Measurements from ENCODE around the gene S100A14. TPM values are rescaled to one million over a fixed set of nuclear protein-coding genes. Genes with fewer than 3 reads are reported as not detected.

The S100A14 gene
- total and polyA plus RNA-seq, 2 of the 13 experiments (the other 11 are each of a cell fraction or from before 2014, with no cell fraction given) = 1.4 to 7.7 TPM

DNA sequence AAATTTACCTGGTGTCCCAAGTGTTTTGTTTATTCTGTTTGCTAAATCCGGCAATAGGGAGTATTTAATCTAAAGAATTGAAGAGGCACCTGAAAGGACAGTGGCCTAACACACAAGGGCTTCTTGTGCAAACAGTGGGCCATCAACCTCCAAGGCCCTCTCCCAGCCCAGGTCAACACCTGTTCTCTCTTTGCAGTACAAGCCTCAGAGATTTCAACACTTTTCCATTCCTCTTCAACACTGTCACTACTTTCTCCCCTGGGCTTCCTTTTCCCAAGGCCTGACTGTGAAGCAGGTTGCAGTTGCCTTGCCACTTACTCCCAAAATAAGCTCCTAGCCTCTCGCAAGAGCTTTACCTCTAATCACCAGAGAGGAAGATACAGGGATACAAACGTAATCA, 39.2 kb upstream of the S100A14 start (continued):
- TF ChIP-seq ZFP82 (CRISPR knock-in tag; IDR thresholded peaks at IDR 0.05; ENCODE audit: borderline replicate concordance) (no peak), IRF2 (CRISPR knock-in tag; IDR thresholded peaks at IDR 0.05) (no peak), RFX3 (CRISPR knock-in tag; IDR thresholded peaks at IDR 0.05) (no peak), CENPT (CRISPR knock-in tag; IDR thresholded peaks at IDR 0.05; ENCODE audit: low read depth) (no peak), CEBPG (CRISPR knock-in tag; IDR thresholded peaks at IDR 0.05) (peak; percentile 54), NR2F6 (IDR thresholded peaks at IDR 0.05) (0 out of 2 replicates have a peak, but pooled peaks have one; percentile 14), NR2F6 (CRISPR knock-in tag; IDR thresholded peaks at IDR 0.05) (peak; percentile 26; the same call in 1 of the 2 replicates), GABPA (IDR thresholded peaks at IDR 0.05; ENCODE audit: low read depth, low read length) (no peak), GABPA (CRISPR knock-in tag; IDR thresholded peaks at IDR 0.05; ENCODE audit: low read depth) (no peak), PITX1 (CRISPR knock-in tag; IDR thresholded peaks at IDR 0.05) (no peak), ZFP1 (CRISPR knock-in tag; IDR thresholded peaks at IDR 0.05) (no peak), KLF13 (CRISPR knock-in tag; IDR thresholded peaks at IDR 0.05) (no peak), ZNF572 (CRISPR knock-in tag; IDR thresholded peaks at IDR 0.05) (no peak), MBD4 (IDR thresholded peaks at IDR 0.05; ENCODE audit: borderline replicate concordance, low read length) (no peak), FOXA1 (IDR thresholded peaks at IDR 0.05) (no peak), FOXA1 (CRISPR knock-in tag; IDR thresholded peaks at IDR 0.05) (peak; percentile 24; the same call in 1 of the 2 replicates), GABPB1 (CRISPR knock-in tag; IDR thresholded peaks at IDR 0.05) (no peak), SRSF1 (optimal IDR thresholded peaks at IDR 0.05; ENCODE audit: low read depth, low read length) (no peak), ZNF557 (CRISPR knock-in tag; IDR thresholded peaks at IDR 0.05) (no peak), TEAD2 (CRISPR knock-in tag; IDR thresholded peaks at IDR 0.05) (no peak), POLR2G (IDR thresholded peaks at IDR 0.05; ENCODE audit: low read depth, low read length) (no peak), HCFC1 (IDR thresholded peaks at IDR 0.05; ENCODE audit: low read depth, low read length) (no peak), KDM5A (IDR thresholded peaks at IDR 0.05; ENCODE audit: borderline replicate concordance, low read length) (no peak), ZFX (CRISPR knock-in tag; IDR thresholded peaks at IDR 0.05; ENCODE audit: low read depth) (peak; percentile 66), SAP130 (CRISPR knock-in tag; IDR thresholded peaks at IDR 0.05; ENCODE audit: low read depth) (peak; percentile 41; the same call in 1 of the 2 replicates), CBFB (CRISPR knock-in tag; IDR thresholded peaks at IDR 0.05) (no peak), MTA3 (CRISPR knock-in tag; IDR thresholded peaks at IDR 0.05) (no peak), ZNF205 (CRISPR knock-in tag; IDR thresholded peaks at IDR 0.05) (0 out of 2 replicates have a peak, but pooled peaks have one; percentile 28), U2AF2 (IDR thresholded peaks at IDR 0.05; ENCODE audit: low read depth, low read length) (no peak)
- TF ChIP-seq, protein P1, sequence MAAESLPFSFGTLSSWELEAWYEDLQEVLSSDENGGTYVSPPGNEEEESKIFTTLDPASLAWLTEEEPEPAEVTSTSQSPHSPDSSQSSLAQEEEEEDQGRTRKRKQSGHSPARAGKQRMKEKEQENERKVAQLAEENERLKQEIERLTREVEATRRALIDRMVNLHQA (CRISPR knock-in tag; IDR thresholded peaks at IDR 0.05) = no peak
- TF ChIP-seq, protein P2, sequence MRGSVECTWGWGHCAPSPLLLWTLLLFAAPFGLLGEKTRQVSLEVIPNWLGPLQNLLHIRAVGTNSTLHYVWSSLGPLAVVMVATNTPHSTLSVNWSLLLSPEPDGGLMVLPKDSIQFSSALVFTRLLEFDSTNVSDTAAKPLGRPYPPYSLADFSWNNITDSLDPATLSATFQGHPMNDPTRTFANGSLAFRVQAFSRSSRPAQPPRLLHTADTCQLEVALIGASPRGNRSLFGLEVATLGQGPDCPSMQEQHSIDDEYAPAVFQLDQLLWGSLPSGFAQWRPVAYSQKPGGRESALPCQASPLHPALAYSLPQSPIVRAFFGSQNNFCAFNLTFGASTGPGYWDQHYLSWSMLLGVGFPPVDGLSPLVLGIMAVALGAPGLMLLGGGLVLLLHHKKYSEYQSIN (CRISPR knock-in tag; IDR thresholded peaks at IDR 0.05; ENCODE audit: borderline replicate concordance) = no peak
- TF ChIP-seq, protein P3, sequence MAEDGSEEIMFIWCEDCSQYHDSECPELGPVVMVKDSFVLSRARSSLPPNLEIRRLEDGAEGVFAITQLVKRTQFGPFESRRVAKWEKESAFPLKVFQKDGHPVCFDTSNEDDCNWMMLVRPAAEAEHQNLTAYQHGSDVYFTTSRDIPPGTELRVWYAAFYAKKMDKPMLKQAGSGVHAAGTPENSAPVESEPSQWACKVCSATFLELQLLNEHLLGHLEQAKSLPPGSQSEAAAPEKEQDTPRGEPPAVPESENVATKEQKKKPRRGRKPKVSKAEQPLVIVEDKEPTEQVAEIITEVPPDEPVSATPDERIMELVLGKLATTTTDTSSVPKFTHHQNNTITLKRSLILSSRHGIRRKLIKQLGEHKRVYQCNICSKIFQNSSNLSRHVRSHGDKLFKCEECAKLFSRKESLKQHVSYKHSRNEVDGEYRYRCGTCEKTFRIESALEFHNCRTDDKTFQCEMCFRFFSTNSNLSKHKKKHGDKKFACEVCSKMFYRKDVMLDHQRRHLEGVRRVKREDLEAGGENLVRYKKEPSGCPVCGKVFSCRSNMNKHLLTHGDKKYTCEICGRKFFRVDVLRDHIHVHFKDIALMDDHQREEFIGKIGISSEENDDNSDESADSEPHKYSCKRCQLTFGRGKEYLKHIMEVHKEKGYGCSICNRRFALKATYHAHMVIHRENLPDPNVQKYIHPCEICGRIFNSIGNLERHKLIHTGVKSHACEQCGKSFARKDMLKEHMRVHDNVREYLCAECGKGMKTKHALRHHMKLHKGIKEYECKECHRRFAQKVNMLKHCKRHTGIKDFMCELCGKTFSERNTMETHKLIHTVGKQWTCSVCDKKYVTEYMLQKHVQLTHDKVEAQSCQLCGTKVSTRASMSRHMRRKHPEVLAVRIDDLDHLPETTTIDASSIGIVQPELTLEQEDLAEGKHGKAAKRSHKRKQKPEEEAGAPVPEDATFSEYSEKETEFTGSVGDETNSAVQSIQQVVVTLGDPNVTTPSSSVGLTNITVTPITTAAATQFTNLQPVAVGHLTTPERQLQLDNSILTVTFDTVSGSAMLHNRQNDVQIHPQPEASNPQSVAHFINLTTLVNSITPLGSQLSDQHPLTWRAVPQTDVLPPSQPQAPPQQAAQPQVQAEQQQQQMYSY (CRISPR knock-in tag; IDR thresholded peaks at IDR 0.05) = no peak

Data from HepG2 (cell line).